Mesenchymal stem cell (in vitro differentiated cells and primary cell): ENCODE results near the gene ANGPT4.

ENCODE experiments used
- DNase-seq: peaks from one replicate; pipeline ENCODE4 v3.0.0-alpha.2; 2013
- H2AFZ ChIP-seq: one replicate; pipeline ENCODE4 v1.6.1; 2013; ENCODE audit warnings: low read depth, mild to moderate bottlenecking, control low read depth, inconsistent platforms, low read length, moderate library complexity
- H2AK5ac ChIP-seq: 2 replicates; pipeline ENCODE4 v1.6.1; 2013; ENCODE audit warnings: low read length, moderate library complexity, mild to moderate bottlenecking, inconsistent platforms; ENCODE audit not compliant: severe bottlenecking
- H2BK120ac ChIP-seq: one replicate; pipeline ENCODE4 v1.6.1; 2013; ENCODE audit warnings: low read depth, mild to moderate bottlenecking, inconsistent platforms, low read length, moderate library complexity
- H2BK12ac ChIP-seq, 2 experiments: one replicate each; pipeline ENCODE4 v1.6.1; 2013; ENCODE audit warnings: inconsistent platforms in 2 of 2, low read length in 2 of 2, mild to moderate bottlenecking in 2 of 2, moderate library complexity in 2 of 2, control low read depth in 1 of 2
- H2BK15ac ChIP-seq: one replicate; pipeline ENCODE4 v1.6.1; 2013; ENCODE audit warnings: mild to moderate bottlenecking, low read depth, inconsistent platforms; ENCODE audit not compliant: poor library complexity, severe bottlenecking
- H2BK5ac ChIP-seq: 2 replicates; pipeline ENCODE4 v1.6.1; 2013; ENCODE audit warnings: low read depth, mild to moderate bottlenecking, low read length, control low read depth, inconsistent platforms; ENCODE audit not compliant: poor library complexity, severe bottlenecking
- H3K14ac ChIP-seq, 2 experiments: one replicate each; pipeline ENCODE4 v1.6.1; 2013; ENCODE audit warnings: inconsistent platforms in 2 of 2, low read length in 2 of 2, control low read depth in 1 of 2, mild to moderate bottlenecking in 1 of 2, moderate library complexity in 1 of 2
- H3K18ac ChIP-seq, 2 experiments: one replicate each; pipeline ENCODE4 v1.6.1; 2013; ENCODE audit warnings: inconsistent platforms in 2 of 2, low read length in 2 of 2, control low read depth in 1 of 2, low read depth in 1 of 2, mild to moderate bottlenecking in 1 of 2
- H3K23ac ChIP-seq, 2 experiments: one replicate each; pipeline ENCODE4 v1.6.1; 2013; ENCODE audit warnings: inconsistent platforms in 2 of 2, low read length in 2 of 2, mild to moderate bottlenecking in 2 of 2, moderate library complexity in 2 of 2, control low read depth in 1 of 2
- H3K27ac ChIP-seq: 2 replicates; pipeline ENCODE4 v1.5.1; 2013; ENCODE audit warnings: mild to moderate bottlenecking, moderate library complexity, low read length, control low read depth, inconsistent platforms; ENCODE audit not compliant: poor library complexity, severe bottlenecking
- H3K27me3 ChIP-seq, 2 experiments: 2 replicates each; pipeline versions ENCODE4 v1.6.1 to v1.7.0; 2013; ENCODE audit warnings: low read length in 2 of 2, mild to moderate bottlenecking in 2 of 2, moderate library complexity in 2 of 2, control low read depth in 1 of 2, inconsistent platforms in 1 of 2; ENCODE audit not compliant: control insufficient read depth in 1 of 2, insufficient read depth in 1 of 2
- H3K36me3 ChIP-seq, 2 experiments: 2 replicates each; pipeline versions ENCODE4 v1.6.1 to v1.7.0; 2013; ENCODE audit warnings: low read length in 2 of 2, control low read depth in 1 of 2, inconsistent platforms in 1 of 2, low read depth in 1 of 2, mild to moderate bottlenecking in 1 of 2; ENCODE audit not compliant: insufficient read depth in 2 of 2, control insufficient read depth in 1 of 2
- H3K4ac ChIP-seq, 2 experiments: one replicate each; pipeline ENCODE4 v1.6.1; 2013; ENCODE audit warnings: inconsistent platforms in 2 of 2, low read length in 2 of 2, mild to moderate bottlenecking in 2 of 2, moderate library complexity in 2 of 2, control low read depth in 1 of 2, low read depth in 1 of 2
- H3K4me1 ChIP-seq: 2 replicates; pipeline ENCODE4 v1.6.1; 2013; ENCODE audit warnings: low read depth, low read length, control low read depth; ENCODE audit not compliant: control insufficient read depth, insufficient read depth
- H3K4me2 ChIP-seq: 2 replicates; pipeline ENCODE4 v1.6.1; 2013; ENCODE audit warnings: low read length, mild to moderate bottlenecking, inconsistent platforms; ENCODE audit not compliant: poor library complexity, severe bottlenecking
- H3K4me3 ChIP-seq, 2 experiments: 2 replicates each; pipeline versions ENCODE4 v1.5.1 to v1.7.0; 2013; ENCODE audit warnings: low read length in 2 of 2, mild to moderate bottlenecking in 2 of 2, control low read depth in 1 of 2, low read depth in 1 of 2; ENCODE audit not compliant: insufficient read depth in 1 of 2
- H3K79me1 ChIP-seq: replicated peaks from 2 replicates; pipeline ENCODE4 v1.6.1; 2013; ENCODE audit warnings: mild to moderate bottlenecking, control low read depth, low read length, inconsistent platforms; ENCODE audit not compliant: poor library complexity, severe bottlenecking
- H3K9ac ChIP-seq: 2 replicates; pipeline ENCODE4 v1.7.0; 2013; ENCODE audit warnings: mild to moderate bottlenecking, low read length, moderate library complexity
- H3K9me3 ChIP-seq: 2 replicates; pipeline ENCODE4 v1.7.0; 2013; ENCODE audit warnings: mild to moderate bottlenecking, low read length; ENCODE audit not compliant: control insufficient read depth
- H4K8ac ChIP-seq: one replicate; pipeline ENCODE4 v1.6.1; 2013; ENCODE audit warnings: inconsistent platforms, mild to moderate bottlenecking, low read length, moderate library complexity
- H4K91ac ChIP-seq: one replicate; pipeline ENCODE4 v1.6.1; 2013; ENCODE audit warnings: mild to moderate bottlenecking, low read length, inconsistent platforms
- WGBS: methylation state at CpG from one replicate; pipeline ENCODE4 v1.1.7; 2013; ENCODE audit warnings: mixed read lengths; 5-methylcytosine and 5-hydroxymethylcytosine counted together

The ANGPT4 gene

GRCh38 chr20:841568-842546 lies 74.3 kb downstream of the ANGPT4 start:
- Histone ChIP-seq H3K27me3 (peaks cover 14 to 24% of the 10 kb centered on the region in 2 experiments), H4K91ac (no peak overlapping the region), H4K8ac (no peak overlapping the region), H3K36me3 (peaks cover 0 to 10% of the 10 kb centered on the region in 2 experiments), H3K23ac (no peak overlapping the region), H3K79me1 (peaks cover 33% of the 10 kb centered on the region), H2AFZ (peak overlapping the region; percentile 55), H3K14ac (no peak overlapping the region), H2BK12ac (no peak overlapping the region), H3K4me3 (peak overlapping the region; percentile 65 to 66), H2BK5ac (no peak overlapping the region), H2BK15ac (no peak overlapping the region), H3K9ac (peak overlapping the region; percentile 36), H2BK120ac (no peak overlapping the region), H3K4ac (no peak overlapping the region), H3K27ac (no peak overlapping the region), H3K18ac (no peak overlapping the region), H3K9me3 (no peaks in the 10 kb centered on the region), H3K4me1 (peaks cover 28% of the 10 kb centered on the region), H3K4me2 (peak overlapping the region; percentile 92), H2AK5ac (no peak overlapping the region)
- no peak for DNase-seq
- WGBS: 12% methylated on average over 47 of the region's 62 CpGs

GRCh38 chr20:840858-841567 lies 75.1 kb downstream of the ANGPT4 start:
- H4K91ac ChIP-seq: no peak overlapping the region
- peak overlapping the region in 1 of 2 experiments; percentile 23 for H3K23ac ChIP-seq
- peak overlapping the region; percentile 32 for H4K8ac ChIP-seq
- no peak overlapping the region for H2BK15ac ChIP-seq
- peak overlapping the region; percentile 55 for H2AFZ ChIP-seq
- peaks cover 0 to 10% of the 10 kb centered on the region in 2 experiments for H3K36me3 ChIP-seq
- no peak overlapping the region for H2AK5ac ChIP-seq
- H3K4ac ChIP-seq: no peak overlapping the region
- WGBS: 17% methylated on average over 49 of the region's 59 CpGs
- no peak overlapping the region for H3K27ac ChIP-seq
- DNase-seq: no peak
- peak overlapping the region; percentile 92 for H3K4me2 ChIP-seq
- peak overlapping the region; percentile 36 for H3K9ac ChIP-seq
- no peak overlapping the region for H2BK5ac ChIP-seq
- H3K4me3 ChIP-seq: peak overlapping the region; percentile 65 to 66
- H3K27me3 ChIP-seq: peaks cover 14 to 24% of the 10 kb centered on the region in 2 experiments
- peaks cover 29% of the 10 kb centered on the region for H3K79me1 ChIP-seq
- H2BK12ac ChIP-seq: no peak overlapping the region
- peak overlapping the region; percentile 30 to 48 for H3K18ac ChIP-seq
- H3K14ac ChIP-seq: peak overlapping the region in 1 of 2 experiments; percentile 51
- peak overlapping the region; percentile 55 for H2BK120ac ChIP-seq
- peaks cover 28% of the 10 kb centered on the region for H3K4me1 ChIP-seq
- H3K9me3 ChIP-seq: no peaks in the 10 kb centered on the region

DNA sequence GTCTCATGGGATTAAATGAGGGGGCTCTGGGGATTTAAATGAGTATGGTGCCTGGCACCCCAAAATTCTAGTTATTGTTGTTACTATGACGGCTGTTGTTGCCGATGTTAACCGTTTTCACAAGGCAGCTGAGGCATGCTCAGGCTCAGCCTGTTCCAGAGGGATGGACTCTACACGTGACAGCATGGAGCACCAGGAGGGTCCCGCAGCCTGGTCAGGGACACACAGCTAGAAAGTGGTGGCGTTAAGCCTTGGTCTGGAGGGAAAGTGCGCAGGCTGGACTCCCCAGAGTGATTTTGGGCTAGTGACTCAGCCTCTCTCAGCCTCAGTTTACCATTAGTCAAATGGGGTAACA lies 75.7 kb downstream of the ANGPT4 start:
- Histone ChIP-seq H3K4me2 (no peak overlapping the region), H3K4me3 (no peak overlapping the region), H2BK5ac (no peak overlapping the region), H2AFZ (no peak overlapping the region), H3K9me3 (no peaks in the 10 kb centered on the region), H3K36me3 (peaks cover 0 to 9% of the 10 kb centered on the region in 2 experiments), H4K8ac (no peak overlapping the region), H2BK120ac (no peak overlapping the region), H3K9ac (no peak overlapping the region), H3K4ac (no peak overlapping the region), H2BK15ac (no peak overlapping the region), H3K4me1 (peaks cover 28% of the 10 kb centered on the region), H3K27ac (no peak overlapping the region), H3K14ac (no peak overlapping the region), H4K91ac (no peak overlapping the region), H2AK5ac (no peak overlapping the region), H3K27me3 (peaks cover 14 to 24% of the 10 kb centered on the region in 2 experiments), H3K18ac (no peak overlapping the region), H3K79me1 (peaks cover 30% of the 10 kb centered on the region), H3K23ac (no peak overlapping the region), H2BK12ac (no peak overlapping the region)
- WGBS: 82% methylated on average over 7 of the region's 7 CpGs
- no peak for DNase-seq

DNA sequence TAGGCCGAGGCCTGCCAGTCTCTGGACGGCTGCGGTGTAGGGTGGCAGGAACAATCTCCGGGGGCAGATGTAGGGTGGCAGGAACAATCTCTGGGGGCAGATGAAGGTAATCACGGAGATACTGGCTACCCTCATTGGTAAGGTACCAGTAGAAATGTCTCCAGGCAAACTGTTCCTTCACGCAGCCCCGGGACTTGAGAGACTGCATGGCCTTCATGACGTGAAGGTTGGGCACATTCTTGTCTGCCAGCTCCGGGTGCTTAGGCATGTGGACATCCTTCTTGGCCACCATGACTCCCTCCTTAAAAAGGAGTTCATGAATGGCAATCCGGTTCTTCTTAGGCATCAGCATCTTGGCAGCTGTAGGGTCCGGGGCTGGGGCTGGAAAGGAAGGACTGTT lies 76.5 kb downstream of the ANGPT4 start:
- Histone ChIP-seq H2BK15ac (no peak overlapping the region), H3K14ac (no peak overlapping the region), H4K91ac (no peak overlapping the region), H3K36me3 (peaks cover 0 to 3% of the 10 kb centered on the region in 2 experiments), H2BK12ac (no peak overlapping the region), H3K4me2 (no peak overlapping the region), H3K4me1 (peaks cover 22% of the 10 kb centered on the region), H3K23ac (no peak overlapping the region), H2BK120ac (no peak overlapping the region), H3K79me1 (peaks cover 26% of the 10 kb centered on the region), H3K4ac (no peak overlapping the region), H3K9me3 (no peaks in the 10 kb centered on the region), H3K9ac (no peak overlapping the region), H2AK5ac (no peak overlapping the region), H2AFZ (no peak overlapping the region), H3K27ac (no peak overlapping the region), H3K18ac (no peak overlapping the region), H2BK5ac (no peak overlapping the region), H3K4me3 (no peak overlapping the region), H3K27me3 (peaks cover 14 to 24% of the 10 kb centered on the region in 2 experiments), H4K8ac (no peak overlapping the region)
- no peak for DNase-seq
- WGBS: 93% methylated on average over 11 of the region's 11 CpGs
